Measurements from ENCODE around the gene IL17F.
A peak's percentile ranks its signal among the peaks of the same experiment; 100 is the strongest.

The IL17F gene

GRCh38 chr6:52244400-52244799, at the start of gene IL17F:
Gene IL17F (minus strand): TSS chr6:52244500. CDS start chr6:52244429, 71 bp downstream.
- no peak for DNase-seq

DNA sequence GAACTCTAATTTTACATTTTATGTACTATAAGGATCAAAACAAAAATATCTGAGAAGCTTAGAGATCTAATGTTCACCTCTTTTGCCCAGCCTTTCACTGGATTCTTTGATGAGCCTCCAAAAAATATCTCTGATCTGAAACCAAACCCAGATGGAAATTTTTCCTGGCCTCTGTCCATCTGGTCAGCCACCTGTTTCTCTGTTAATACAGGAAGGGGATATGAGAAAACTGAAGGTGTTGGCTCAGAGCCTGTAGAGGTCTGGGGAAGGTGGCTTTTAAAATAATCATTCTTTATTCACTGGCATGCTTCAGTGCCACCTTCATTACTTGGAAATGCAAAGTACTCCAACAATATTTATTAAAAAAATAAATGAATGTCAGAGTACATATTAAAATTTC, 48.8 kb upstream of the IL17F start:
- no peak for DNase-seq

DNA sequence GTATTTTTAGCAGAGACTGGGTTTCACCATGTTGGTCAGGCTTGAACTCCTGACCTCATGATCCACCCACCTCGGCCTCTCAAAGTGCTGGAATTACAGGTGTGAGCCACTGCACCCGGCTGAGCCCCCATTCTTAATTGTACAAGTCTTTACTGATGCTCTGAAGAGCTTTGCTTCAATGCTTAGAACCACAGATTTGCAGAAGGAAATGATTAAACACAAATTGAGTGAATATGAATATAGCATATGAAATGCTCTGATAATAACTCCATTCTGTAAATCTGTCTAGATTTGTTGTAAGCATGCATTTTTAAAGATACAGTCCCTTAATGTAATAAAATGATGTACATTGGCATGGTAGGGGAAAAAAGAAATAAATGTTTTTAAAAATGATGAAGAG, 44.5 kb upstream of the IL17F start:
- no peak for DNase-seq

DNA sequence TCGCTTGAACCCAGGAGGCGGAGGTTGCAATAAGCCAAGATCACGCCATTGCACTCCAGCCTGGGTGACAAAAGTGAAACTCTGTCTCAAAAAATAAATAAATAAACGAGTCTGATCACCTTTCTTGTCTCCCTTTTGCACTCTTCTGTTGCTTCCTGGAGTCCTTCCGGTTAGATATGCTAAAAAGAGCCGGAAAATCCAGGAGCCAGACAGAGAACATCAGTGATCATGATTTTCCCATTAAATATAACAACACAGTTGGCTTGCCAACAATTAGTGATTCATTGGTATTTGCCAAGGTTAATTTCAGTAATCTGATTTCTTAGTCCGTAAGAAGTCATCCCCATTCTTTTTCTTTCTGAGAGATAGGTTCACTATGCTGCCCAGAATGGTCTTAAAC, 43.9 kb upstream of the IL17F start:
- DNase-seq, result no peak

- DNase-seq, result peak; percentile 48
Observed at GRCh38 chr6:52286798-52287432, 42.6 kb upstream of the IL17F start.

- DNase-seq, result no peak
Observed at GRCh38 chr6:52285177-52286068, 41.1 kb upstream of the IL17F start.

DNA sequence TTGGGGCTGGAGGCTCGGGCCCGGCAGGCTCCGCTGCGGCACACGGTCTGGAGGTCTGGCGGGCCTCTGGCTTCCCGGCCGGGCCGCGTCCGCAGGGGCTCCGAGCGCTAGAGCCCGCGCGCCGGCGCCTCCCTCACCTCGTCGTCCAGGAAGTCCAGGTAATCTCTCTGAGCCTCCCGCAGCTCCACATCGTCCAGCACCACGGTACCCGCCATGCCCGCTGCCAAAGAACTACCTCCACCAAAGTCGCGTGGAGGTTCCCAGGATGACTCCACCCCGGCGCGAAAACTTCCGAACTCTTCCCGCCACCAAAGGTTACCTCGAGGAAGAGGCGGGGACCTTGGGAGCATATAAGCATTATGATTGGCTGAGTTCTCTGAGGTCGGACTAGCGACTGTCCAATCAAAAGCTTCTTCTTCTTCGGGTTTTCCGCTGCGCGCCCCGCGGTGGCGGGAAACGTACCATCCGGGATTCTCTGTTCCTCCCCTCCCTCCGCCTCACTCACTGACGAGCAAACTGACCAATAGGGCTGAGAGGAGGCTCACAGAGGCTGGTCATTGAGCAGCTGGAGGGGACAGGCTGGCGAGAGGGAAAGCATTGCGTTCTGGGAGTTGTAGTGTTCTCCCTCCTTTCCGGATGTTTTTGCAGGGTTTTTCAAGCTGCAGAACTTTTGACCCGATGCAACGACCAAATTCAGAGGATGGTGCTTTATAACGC, 40.3 kb upstream of the IL17F start, which contains the start of gene MCM3:
Gene MCM3, minus strand, starts transcription at position 283 of the 717 bp plus-strand sequence. Its CDS starts 68 bp downstream, at position 215.
- DNase-seq, result peak; percentile 100

DNA sequence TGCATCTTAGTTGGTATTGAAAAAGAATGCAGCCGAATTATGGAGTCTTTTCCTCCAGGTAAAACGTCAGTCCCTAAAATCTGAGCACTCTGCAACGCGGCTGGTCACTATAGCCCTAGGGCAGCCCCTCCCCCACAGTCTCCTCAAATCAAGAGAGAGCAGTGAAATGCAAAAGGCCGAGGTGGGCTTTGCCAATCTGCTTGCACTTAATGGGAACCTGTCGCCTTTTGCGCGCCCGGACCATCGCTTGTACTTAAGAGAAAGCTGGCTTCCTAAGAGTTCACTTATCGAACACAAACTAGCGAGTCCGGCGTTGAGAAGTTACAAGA, 39.8 kb upstream of the IL17F start:
- DNase-seq, result no peak

- no peak for DNase-seq
Observed at GRCh38 chr6:52283111-52283510, 38.8 kb upstream of the IL17F start.

DNA sequence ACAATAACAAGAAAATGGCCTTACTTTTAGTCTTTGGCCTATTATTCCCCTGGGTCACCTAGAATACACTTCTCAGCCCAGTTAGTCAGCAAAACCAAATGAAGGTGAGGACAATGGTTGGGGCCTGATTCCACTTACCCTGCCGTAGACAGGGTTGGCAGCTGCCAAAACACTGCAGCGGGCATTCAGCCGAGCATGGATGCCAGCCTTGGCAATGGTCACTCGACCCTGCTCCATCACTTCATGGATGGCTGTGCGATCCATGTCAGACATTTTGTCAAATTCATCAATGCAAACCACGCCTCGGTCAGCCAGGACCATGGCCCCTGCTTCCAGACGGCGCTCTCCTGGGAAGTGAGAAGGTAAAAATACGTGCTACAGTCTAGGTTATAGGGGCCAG, 31.8 kb upstream of the IL17F start:
- no peak for DNase-seq

DNA sequence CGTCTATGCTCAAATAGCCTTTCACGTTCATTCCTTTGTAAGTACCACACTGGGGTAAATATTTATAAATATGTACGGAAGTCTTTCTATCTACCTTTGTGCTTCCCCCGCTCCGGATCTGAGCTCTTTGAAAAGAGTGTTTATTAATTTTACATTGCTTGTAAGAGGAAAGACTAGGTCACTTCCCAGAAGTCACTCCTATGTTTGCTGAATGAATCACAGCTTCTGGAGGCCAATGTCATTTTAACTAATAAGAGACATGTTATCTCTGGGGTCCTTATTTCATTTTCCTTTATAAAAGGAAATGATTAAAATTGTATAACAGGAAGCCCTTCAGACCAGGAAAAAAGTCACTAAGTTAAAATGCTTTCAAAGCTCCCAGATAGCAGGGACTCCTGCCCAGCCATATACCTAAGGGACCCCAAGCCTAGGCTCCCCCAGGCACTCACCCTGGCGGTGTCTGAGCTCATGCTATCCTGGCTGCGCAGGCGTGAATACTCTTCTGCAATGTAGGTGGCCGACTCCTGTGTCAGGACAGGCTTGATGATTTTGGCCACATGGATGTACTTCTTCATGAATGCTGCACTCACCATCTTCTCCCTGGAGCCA, 27.7 kb upstream of the IL17F start:
- no peak for DNase-seq

- DNase-seq, result peak; percentile 4
Observed at GRCh38 chr6:52263709-52264540, 19.6 kb upstream of the IL17F start.

DNA sequence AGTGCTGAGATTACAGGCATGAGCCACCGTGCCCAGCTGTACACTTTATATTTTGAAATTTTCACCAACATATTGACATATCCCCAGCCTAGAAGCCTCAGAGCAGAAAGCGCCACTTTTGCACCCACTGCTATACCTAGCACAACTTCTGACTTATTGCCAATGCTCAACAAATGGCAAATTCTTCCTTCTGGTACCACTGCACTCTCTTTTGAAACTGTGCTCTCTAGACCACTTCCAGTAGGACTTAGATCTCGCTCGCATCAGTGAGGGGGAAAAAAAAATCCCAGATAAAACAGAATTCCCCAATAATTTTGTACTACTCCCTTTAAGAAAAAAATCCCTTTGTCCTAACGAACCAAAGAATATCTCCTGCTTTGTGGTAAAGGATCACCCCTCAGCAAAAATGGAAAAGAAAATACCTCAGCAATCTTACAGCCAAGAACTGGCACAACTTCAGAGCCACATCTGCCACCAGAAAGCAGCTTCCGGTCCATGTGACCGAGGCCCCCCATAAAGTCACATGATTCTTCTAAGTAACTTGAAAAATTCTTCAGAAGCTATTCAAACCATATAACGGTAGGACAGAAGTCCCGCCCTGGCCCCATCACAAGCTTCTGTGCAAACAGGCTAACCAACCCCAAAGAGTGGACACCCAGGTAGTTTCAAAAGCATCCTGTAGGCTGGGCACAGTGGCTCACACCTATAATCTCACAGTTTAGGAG, 18.5 kb upstream of the IL17F start:
- DNase-seq, result no peak

DNA sequence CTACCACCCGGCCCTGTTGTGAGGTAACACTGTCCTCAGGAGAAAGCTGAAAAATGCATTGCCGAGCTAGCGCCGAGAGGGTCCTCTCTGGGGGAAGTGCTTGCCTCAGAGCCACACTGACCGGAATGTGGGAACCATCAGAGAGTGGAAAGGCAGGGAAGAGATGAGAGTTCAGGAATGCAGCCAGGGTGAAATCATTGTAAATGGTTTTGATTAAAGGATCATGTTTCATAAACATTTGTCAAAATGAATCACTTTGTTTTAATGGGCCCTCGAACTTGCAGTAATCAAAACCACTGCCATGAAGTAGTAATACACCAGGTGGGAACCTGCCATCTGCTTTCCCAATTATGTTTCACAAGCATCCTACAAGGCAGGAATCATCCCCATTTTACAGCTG, 16.9 kb upstream of the IL17F start:
- no peak for DNase-seq

GRCh38 chr6:52260634-52261033, 16.3 kb upstream of the IL17F start:
- DNase-seq, result no peak

- DNase-seq, result no peak
Observed at GRCh38 chr6:52255434-52255833, 11.1 kb upstream of the IL17F start.

DNA sequence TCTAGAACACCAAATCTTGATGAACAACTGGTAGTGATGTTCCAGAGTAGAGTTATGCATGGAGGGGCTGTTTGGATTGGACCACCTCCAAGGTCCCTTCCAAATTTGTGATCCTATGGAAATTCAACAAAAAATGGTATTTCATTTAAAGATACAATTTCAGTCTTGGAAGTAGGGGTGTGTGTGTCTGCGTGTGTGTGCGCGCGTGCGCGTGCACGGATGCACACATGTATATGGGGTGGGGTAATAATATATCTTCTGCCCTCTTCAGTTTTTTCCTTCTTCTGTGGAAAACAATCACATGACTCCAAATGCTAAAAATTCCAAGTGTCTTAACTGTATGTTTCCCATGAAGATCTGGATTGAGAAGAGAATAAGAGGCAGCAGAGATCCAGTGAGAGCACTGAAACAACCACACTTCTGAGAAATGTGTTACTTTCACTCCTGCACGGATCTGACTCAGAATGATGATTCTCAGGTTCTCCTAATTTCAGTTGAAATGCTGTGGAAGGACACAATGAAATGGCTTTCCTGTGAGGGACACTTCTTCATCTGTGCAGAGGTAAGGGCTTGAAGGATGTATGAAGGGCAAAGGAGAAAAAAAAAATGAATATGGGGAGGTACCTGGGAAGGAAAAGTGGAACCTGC, 10.6 kb upstream of the IL17F start:
- no peak for DNase-seq

- DNase-seq, result no peak
Observed at GRCh38 chr6:52253494-52253893, 9.2 kb upstream of the IL17F start.

DNA sequence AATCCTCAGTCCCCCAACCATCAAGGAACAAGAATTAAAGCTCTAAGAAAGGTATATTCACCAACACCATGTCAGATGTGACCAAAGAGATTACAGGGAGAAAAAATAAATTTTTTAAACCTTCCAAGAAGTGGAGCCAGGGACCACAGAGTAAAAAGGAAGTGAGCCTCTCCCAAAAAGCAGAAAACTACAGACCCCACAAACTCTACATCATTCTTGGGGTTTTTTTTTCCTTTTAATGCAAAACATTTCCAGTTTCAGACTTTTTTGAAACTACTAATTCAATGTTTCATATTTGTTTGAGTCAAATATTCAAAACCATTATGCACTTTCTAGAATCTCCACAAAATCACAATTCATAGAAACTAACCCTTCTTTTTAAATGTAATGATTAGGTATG, 6.8 kb upstream of the IL17F start:
- no peak for DNase-seq

DNA sequence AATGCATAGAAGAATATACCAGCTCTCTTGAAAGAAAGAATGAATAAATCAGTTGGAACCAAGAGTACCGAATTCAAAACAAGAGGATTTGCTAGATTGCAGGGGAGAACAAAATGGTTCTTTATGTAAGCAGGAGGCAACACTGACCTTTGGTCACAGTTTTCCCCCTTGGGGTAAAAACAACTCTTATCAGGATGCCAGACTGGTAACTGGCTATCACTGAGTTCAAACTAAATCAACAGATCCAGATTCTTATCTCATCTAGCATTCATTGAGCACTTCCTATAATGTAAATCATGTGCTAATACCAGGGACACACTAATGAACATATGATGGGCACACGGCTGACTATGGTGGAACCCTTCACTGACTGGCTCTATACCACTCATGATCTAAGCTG, 4.8 kb upstream of the IL17F start:
- no peak for DNase-seq

GRCh38 chr6:52245425-52245824, 1.1 kb upstream of the IL17F start:
- no peak for DNase-seq

Measured in DMS153 (cell line).